GM12864 (cell line): ENCODE measurements around the gene FHOD3.
"Not testable (repeated sequence)": the region's sequence is repeated elsewhere in the genome, so short reads cannot be mapped to it uniquely, and the experiment has no call there.

ENCODE experiments used
- DNase-seq: peaks from one replicate; pipeline ENCODE4 v3.0.0-alpha.2; 2011; ENCODE audit warnings: low read depth
- H3K4me3 ChIP-seq: 2 replicates; pipeline ENCODE4 v1.5.1; 2011; ENCODE audit warnings: mild to moderate bottlenecking, low read depth, low read length, control low read depth
- TF ChIP-seq, protein P1 (sequence below): IDR thresholded peaks from 2 replicates; pipeline ENCODE4 v1.5.1; 2011; ENCODE audit warnings: low read depth, mild to moderate bottlenecking, moderate library complexity, low read length, control low read depth, inconsistent platforms; ENCODE audit errors: missing control alignments

FHOD3 gene

DNA sequence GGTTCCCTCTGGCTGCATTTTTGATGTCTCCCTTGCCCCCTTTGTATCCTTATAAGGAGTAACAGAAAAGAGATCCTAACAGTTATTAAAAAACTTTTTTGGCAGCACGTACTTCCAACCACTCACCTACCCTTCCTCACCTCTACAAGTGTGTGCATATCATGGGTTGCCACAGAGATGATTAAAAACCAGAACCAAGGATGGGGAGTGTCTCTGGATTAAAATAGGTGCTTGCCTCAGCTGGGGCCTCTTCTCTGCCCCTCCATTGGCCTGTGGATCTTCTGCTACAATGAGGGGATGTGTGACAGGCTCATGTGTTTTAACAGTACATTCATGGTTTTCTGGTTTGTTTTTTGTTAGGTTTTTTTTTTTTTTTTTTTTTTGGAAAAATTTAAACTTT is 160.8 kb downstream of the FHOD3 start:
- no peak overlapping the region for H3K4me3 ChIP-seq
- TF ChIP-seq, protein P1, sequence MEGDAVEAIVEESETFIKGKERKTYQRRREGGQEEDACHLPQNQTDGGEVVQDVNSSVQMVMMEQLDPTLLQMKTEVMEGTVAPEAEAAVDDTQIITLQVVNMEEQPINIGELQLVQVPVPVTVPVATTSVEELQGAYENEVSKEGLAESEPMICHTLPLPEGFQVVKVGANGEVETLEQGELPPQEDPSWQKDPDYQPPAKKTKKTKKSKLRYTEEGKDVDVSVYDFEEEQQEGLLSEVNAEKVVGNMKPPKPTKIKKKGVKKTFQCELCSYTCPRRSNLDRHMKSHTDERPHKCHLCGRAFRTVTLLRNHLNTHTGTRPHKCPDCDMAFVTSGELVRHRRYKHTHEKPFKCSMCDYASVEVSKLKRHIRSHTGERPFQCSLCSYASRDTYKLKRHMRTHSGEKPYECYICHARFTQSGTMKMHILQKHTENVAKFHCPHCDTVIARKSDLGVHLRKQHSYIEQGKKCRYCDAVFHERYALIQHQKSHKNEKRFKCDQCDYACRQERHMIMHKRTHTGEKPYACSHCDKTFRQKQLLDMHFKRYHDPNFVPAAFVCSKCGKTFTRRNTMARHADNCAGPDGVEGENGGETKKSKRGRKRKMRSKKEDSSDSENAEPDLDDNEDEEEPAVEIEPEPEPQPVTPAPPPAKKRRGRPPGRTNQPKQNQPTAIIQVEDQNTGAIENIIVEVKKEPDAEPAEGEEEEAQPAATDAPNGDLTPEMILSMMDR: no peak
- DNase-seq: no peak

DNA sequence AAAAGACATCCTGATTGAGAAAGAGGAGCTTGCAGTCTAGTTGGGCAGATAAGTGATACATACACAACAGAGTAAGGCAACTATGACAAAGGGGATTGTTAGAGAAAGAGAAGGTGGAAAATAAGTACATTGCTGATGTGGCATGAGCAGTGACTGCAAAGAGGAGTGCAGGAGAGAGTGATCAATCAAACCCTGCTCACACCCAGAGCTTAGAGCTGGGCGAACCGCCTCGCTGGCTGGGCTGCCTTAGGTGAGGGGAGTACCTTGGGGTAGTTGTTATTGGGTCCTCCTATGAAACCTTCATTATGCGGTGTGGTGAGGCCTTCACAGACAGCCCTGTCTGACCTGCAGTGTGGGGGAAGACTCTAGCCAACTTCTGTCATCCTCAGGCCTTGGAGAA is 161.7 kb downstream of the FHOD3 start:
- DNase-seq: no peak
- no peak overlapping the region for H3K4me3 ChIP-seq
- TF ChIP-seq, protein P1: no peak

DNA sequence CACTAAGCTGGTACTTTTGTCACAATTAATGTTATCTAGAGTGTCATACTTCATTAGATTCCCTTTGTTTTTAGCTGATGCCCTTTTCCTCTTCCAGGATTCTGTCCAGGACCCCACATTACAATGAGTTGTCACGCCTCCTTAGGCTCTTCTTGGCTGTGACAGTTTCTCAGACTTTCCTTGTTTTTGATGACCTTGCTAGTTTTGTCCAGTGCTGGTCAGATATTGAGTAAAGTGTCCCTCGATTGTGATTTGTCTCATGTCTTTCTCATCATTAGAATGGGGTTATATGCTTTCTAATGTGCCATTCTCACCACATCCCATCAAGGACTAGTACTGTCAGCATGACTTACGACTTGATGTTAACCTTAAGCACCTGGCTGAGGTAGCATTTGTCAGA is 162.3 kb downstream of the FHOD3 start:
- TF ChIP-seq, protein P1: no peak

DNA sequence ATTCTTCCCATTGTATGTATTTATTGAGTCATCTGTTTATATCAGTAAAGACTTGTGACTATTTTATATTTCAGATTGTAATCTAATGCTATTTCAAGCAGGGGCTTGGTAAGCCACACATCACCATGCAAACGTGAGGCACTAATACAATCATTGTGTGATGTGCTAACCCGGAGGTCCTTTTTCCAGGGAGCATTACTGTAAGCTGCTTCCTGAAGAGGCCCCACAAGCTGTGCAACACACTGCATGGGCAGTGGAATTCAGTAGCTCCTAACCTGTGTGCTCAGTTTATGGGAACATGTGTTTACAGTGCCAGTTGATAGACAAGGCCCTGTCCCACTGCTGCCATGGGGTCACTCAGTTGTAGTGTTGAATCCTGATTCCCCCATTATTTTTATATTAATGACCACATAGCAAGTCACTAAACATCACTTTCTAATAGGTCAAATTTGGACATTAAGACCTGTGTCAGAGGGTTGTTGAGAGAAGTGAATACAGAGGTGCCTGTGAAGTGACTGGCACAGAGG is 162.9 kb downstream of the FHOD3 start:
- DNase-seq: no peak
- no peak overlapping the region for H3K4me3 ChIP-seq

More for the DNA sequence above, 162.3 kb downstream of the FHOD3 start:
- no peak overlapping the region for H3K4me3 ChIP-seq
- DNase-seq: no peak

DNA sequence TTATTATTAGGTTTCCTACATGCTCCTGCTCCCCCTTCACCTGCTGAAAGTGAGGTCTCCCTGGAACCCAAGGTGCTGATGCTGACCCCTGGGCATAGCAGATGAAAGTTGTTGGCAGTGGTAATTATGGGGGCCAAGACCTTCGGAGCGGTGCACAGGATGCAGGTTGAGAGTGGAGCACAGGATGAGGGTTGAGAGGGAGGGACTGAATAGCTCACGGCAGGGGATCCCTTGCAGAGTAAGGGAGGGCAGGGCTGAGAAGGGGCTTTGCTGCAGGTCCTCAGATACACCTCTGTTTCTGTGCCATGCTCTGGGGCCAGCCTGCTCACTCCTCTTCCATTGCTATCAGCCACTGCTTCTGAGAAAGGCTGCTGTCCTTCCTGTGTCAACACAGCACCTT is 163.3 kb downstream of the FHOD3 start:
- TF ChIP-seq, protein P1: no peak
- DNase-seq: no peak
- no peak overlapping the region for H3K4me3 ChIP-seq

More for the DNA sequence above, 162.9 kb downstream of the FHOD3 start:
- TF ChIP-seq, protein P1: no peak

DNA sequence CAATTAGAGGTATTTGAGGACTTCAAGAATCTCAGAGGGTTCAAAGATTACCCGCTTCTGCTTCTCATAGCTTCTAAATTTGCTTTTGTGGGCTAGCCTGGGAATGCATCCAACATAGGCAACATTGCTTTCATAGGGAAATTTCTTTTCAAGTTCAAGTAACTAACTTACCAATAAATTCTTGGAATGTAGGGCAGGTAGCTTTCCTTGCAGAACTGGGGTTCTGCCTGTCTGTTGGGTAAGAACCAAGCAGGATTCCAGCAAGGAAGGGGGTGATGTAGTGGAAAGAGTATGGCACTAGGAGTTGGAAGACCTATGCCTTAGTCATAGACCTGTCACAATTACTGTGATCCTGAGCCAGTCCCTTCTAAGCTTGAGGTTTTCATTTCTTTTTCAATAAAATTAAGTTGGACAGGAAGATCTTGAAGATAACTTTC is 164.1 kb downstream of the FHOD3 start:
- TF ChIP-seq, protein P1: no peak
- H3K4me3 ChIP-seq: no peak overlapping the region
- DNase-seq: no peak

DNA sequence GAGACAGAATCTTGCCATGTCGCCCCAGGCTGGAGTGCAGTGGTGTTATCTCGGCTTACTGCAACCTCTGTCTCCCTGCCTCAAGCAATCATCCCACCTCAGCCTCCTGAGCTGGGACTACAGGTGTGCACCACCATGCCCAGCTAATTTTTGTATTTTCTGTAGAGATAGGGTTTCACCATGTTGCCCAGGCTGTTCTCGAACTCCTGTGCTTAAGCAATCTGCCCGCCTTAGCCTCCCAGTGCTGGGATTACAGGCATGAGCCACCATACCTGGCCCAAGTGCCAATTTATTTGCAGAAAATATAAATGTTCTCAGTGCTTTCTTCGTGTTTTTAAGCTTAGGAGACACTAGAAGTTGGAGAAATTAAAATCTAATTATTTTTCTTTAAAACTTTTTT is 166.0 kb downstream of the FHOD3 start:
- not testable (repeated sequence) for DNase-seq, H3K4me3 ChIP-seq
